Trophoblast cell (in vitro differentiated cells and primary cell): Measurements from ENCODE around the gene OLIG3.
A peak's percentile ranks its signal among the peaks of the same experiment; 100 is the strongest.

ENCODE experiments used
- DNase-seq, 2 donors: peaks; one replicate each; pipeline ENCODE4 v3.0.0-alpha.2; 2016
- H2AFZ ChIP-seq: 2 replicates; pipeline ENCODE4 v1.6.1; 2013; ENCODE audit warnings: low read length, moderate library complexity, mild to moderate bottlenecking; ENCODE audit not compliant: insufficient read depth, poor library complexity
- H2AK5ac ChIP-seq: 2 replicates; pipeline ENCODE4 v1.6.1; 2013; ENCODE audit warnings: mild to moderate bottlenecking, low read length
- H2BK120ac ChIP-seq: 2 replicates; pipeline ENCODE4 v1.6.1; 2013; ENCODE audit warnings: low read length, mild to moderate bottlenecking, moderate library complexity; ENCODE audit not compliant: insufficient read depth, poor library complexity
- H2BK12ac ChIP-seq: 2 replicates; pipeline ENCODE4 v1.6.1; 2013; ENCODE audit warnings: mild to moderate bottlenecking, low read length, moderate library complexity
- H2BK5ac ChIP-seq: 2 replicates; pipeline ENCODE4 v1.6.1; 2013; ENCODE audit warnings: low read length, low read depth, moderate library complexity, mild to moderate bottlenecking; ENCODE audit not compliant: poor library complexity
- H3K14ac ChIP-seq: 2 replicates; pipeline ENCODE4 v1.6.1; 2013; ENCODE audit warnings: mild to moderate bottlenecking, low read length
- H3K18ac ChIP-seq: 2 replicates; pipeline ENCODE4 v1.6.1; 2013; ENCODE audit warnings: mild to moderate bottlenecking, low read length
- H3K23ac ChIP-seq: 2 replicates; pipeline ENCODE4 v1.6.1; 2013; ENCODE audit warnings: low read length
- H3K27ac ChIP-seq: 2 replicates; pipeline ENCODE4 v1.5.1; 2013; ENCODE audit warnings: low read depth, mild to moderate bottlenecking, inconsistent platforms, low read length, moderate library complexity
- H3K27me3 ChIP-seq: 2 replicates; pipeline ENCODE4 v1.6.1; 2013; ENCODE audit warnings: inconsistent platforms, mild to moderate bottlenecking, low read length, moderate library complexity; ENCODE audit not compliant: insufficient read depth
- H3K36me3 ChIP-seq, 2 experiments: 1 replicate in 1 of 2; 2 replicates in 1 of 2; pipeline ENCODE4 v1.6.1; 2013; ENCODE audit warnings: low read length in 2 of 2, mild to moderate bottlenecking in 2 of 2, moderate library complexity in 1 of 2; ENCODE audit not compliant: insufficient read depth in 2 of 2, control insufficient read depth in 1 of 2
- H3K4ac ChIP-seq: 2 replicates; pipeline ENCODE4 v1.6.1; 2013; ENCODE audit warnings: low read depth, mild to moderate bottlenecking, low read length, moderate library complexity
- H3K4me1 ChIP-seq, 2 experiments: 1 replicate in 1 of 2; 2 replicates in 1 of 2; pipeline ENCODE4 v1.6.1; 2013; ENCODE audit warnings: low read length in 2 of 2, mild to moderate bottlenecking in 2 of 2, moderate library complexity in 1 of 2; ENCODE audit not compliant: insufficient read depth in 2 of 2, control insufficient read depth in 1 of 2
- H3K4me2 ChIP-seq: 2 replicates; pipeline ENCODE4 v1.6.1; 2013; ENCODE audit warnings: inconsistent platforms, mild to moderate bottlenecking, low read length, moderate library complexity
- H3K4me3 ChIP-seq: 2 replicates; pipeline ENCODE4 v1.5.1; 2013; ENCODE audit warnings: mild to moderate bottlenecking, low read depth, low read length, inconsistent platforms
- H3K79me1 ChIP-seq: one replicate; pipeline ENCODE4 v1.6.1; 2013; ENCODE audit warnings: low read length
- H3K79me2 ChIP-seq: 2 replicates; pipeline ENCODE4 v1.6.1; 2013; ENCODE audit warnings: low read length, mild to moderate bottlenecking; ENCODE audit not compliant: control insufficient read depth, insufficient read depth, poor library complexity
- H3K9ac ChIP-seq: 2 replicates; pipeline ENCODE4 v1.6.1; 2013; ENCODE audit warnings: mild to moderate bottlenecking, low read length
- H3K9me3 ChIP-seq: 2 replicates; pipeline ENCODE4 v1.6.1; 2013; ENCODE audit warnings: low read depth, mild to moderate bottlenecking, control low read depth, inconsistent platforms, low read length; ENCODE audit not compliant: insufficient read depth
- H4K12ac ChIP-seq: 2 replicates; pipeline ENCODE4 v1.6.1; 2013; ENCODE audit warnings: low read depth, mild to moderate bottlenecking, low read length, moderate library complexity
- H4K8ac ChIP-seq: 2 replicates; pipeline ENCODE4 v1.6.1; 2013; ENCODE audit warnings: low read depth, mild to moderate bottlenecking, low read length, moderate library complexity
- H4K91ac ChIP-seq: one replicate; pipeline ENCODE4 v1.6.1; 2013; ENCODE audit warnings: low read depth, mild to moderate bottlenecking, low read length, moderate library complexity
- WGBS: extraction: QIAGEN DNeasy Blood & Tissue Kit; methylation state at CpG from one replicate; pipeline ENCODE4 v1.1.7; 2013; ENCODE audit warnings: missing lambda C conversion rate; ENCODE audit not compliant: insufficient read length, insufficient coverage; ENCODE audit errors: extremely low coverage; 5-methylcytosine and 5-hydroxymethylcytosine counted together

The OLIG3 gene

GRCh38 chr6:137490961-137491360 is 3.2 kb downstream of the OLIG3 start:
- no peak overlapping the region for H3K4me2 ChIP-seq
- DNase-seq, result no peak
- peaks cover 16 to 18% of the 10 kb centered on the region in 2 experiments for H3K4me1 ChIP-seq
- H4K12ac ChIP-seq, result no peak overlapping the region
- peaks cover 6% of the 10 kb centered on the region for H3K9me3 ChIP-seq
- no peaks in the 10 kb centered on the region for H3K36me3 ChIP-seq
- H4K8ac ChIP-seq, result no peak overlapping the region
- no peak overlapping the region for H2AK5ac ChIP-seq
- no peaks in the 10 kb centered on the region for H3K79me1 ChIP-seq
- WGBS, result no CpG with 5 or more reads among the region's 4 CpGs
- no peak overlapping the region for H3K14ac ChIP-seq
- H3K9ac ChIP-seq, result no peak overlapping the region
- H3K18ac ChIP-seq, result no peak overlapping the region
- H3K4ac ChIP-seq, result no peak overlapping the region
- H2AFZ ChIP-seq, result no peak overlapping the region
- peaks cover 92% of the 10 kb centered on the region for H3K27me3 ChIP-seq
- no peak overlapping the region for H2BK12ac ChIP-seq
- H3K79me2 ChIP-seq, result no peaks in the 10 kb centered on the region
- H3K23ac ChIP-seq, result no peak overlapping the region
- no peak overlapping the region for H2BK120ac ChIP-seq
- no peak overlapping the region for H3K27ac ChIP-seq
- H2BK5ac ChIP-seq, result no peak overlapping the region
- no peak overlapping the region for H4K91ac ChIP-seq
- no peak overlapping the region for H3K4me3 ChIP-seq

- no peak overlapping the region for H3K23ac ChIP-seq
- no peak overlapping the region for H3K27ac ChIP-seq
- H3K36me3 ChIP-seq, result no peaks in the 10 kb centered on the region
- no peak overlapping the region for H3K18ac ChIP-seq
- H3K9ac ChIP-seq, result no peak overlapping the region
- H4K12ac ChIP-seq, result no peak overlapping the region
- peak overlapping the region; percentile 42 for H3K4me2 ChIP-seq
- H3K9me3 ChIP-seq, result peaks cover 6% of the 10 kb centered on the region
- no peak overlapping the region for H3K4me3 ChIP-seq
- no peak overlapping the region for H2BK12ac ChIP-seq
- no peak overlapping the region for H2BK5ac ChIP-seq
- H3K14ac ChIP-seq, result no peak overlapping the region
- WGBS, result no CpG with 5 or more reads among the region's 19 CpGs
- H3K4me1 ChIP-seq, result peaks cover 16 to 18% of the 10 kb centered on the region in 2 experiments
- no peaks in the 10 kb centered on the region for H3K79me2 ChIP-seq
- peaks cover 90% of the 10 kb centered on the region for H3K27me3 ChIP-seq
- no peak overlapping the region for H4K8ac ChIP-seq
- no peaks in the 10 kb centered on the region for H3K79me1 ChIP-seq
- no peak for DNase-seq
- no peak overlapping the region for H3K4ac ChIP-seq
- no peak overlapping the region for H2AK5ac ChIP-seq
- H4K91ac ChIP-seq, result no peak overlapping the region
- H2BK120ac ChIP-seq, result no peak overlapping the region
- H2AFZ ChIP-seq, result no peak overlapping the region
These were observed 3.9 kb downstream of the OLIG3 start for GRCh38 chr6:137490006-137490905.

GRCh38 chr6:137489046-137490005 is 4.9 kb downstream of the OLIG3 start:
- Histone ChIP-seq H3K9ac (no peak overlapping the region), H2BK5ac (no peak overlapping the region), H2BK12ac (no peak overlapping the region), H3K79me2 (no peaks in the 10 kb centered on the region), H3K18ac (no peak overlapping the region), H3K23ac (no peak overlapping the region), H3K79me1 (no peaks in the 10 kb centered on the region), H3K4me2 (peak overlapping the region; percentile 54), H2AFZ (peak overlapping the region; percentile 10), H3K36me3 (no peaks in the 10 kb centered on the region), H3K4me1 (peaks cover 16 to 18% of the 10 kb centered on the region in 2 experiments), H2BK120ac (no peak overlapping the region), H3K4me3 (no peak overlapping the region), H3K27ac (no peak overlapping the region), H4K12ac (no peak overlapping the region), H4K91ac (no peak overlapping the region), H3K4ac (no peak overlapping the region), H4K8ac (no peak overlapping the region), H3K14ac (no peak overlapping the region), H3K9me3 (peaks cover 6% of the 10 kb centered on the region), H2AK5ac (no peak overlapping the region), H3K27me3 (peaks cover 82% of the 10 kb centered on the region)
- DNase-seq, result no peak
- WGBS, result no CpG with 5 or more reads among the region's 47 CpGs

- Histone ChIP-seq H3K9ac (no peak overlapping the region), H2AK5ac (no peak overlapping the region), H3K27ac (no peak overlapping the region), H2AFZ (peak overlapping the region; percentile 10), H3K27me3 (peaks cover 73% of the 10 kb centered on the region), H3K4me1 (peaks cover 15 to 16% of the 10 kb centered on the region in 2 experiments), H3K36me3 (no peaks in the 10 kb centered on the region), H4K12ac (no peak overlapping the region), H2BK120ac (no peak overlapping the region), H3K9me3 (peaks cover 2% of the 10 kb centered on the region), H3K4me3 (no peak overlapping the region), H2BK12ac (no peak overlapping the region), H3K14ac (no peak overlapping the region), H3K23ac (no peak overlapping the region), H3K4ac (no peak overlapping the region), H3K79me2 (no peaks in the 10 kb centered on the region), H3K4me2 (peak overlapping the region; percentile 54), H3K79me1 (no peaks in the 10 kb centered on the region), H4K91ac (no peak overlapping the region), H4K8ac (no peak overlapping the region), H3K18ac (no peak overlapping the region), H2BK5ac (no peak overlapping the region)
- DNase-seq, result no peak
- WGBS, result no CpG with 5 or more reads among the region's 73 CpGs
These were observed 5.8 kb downstream of the OLIG3 start for GRCh38 chr6:137488150-137489045.
